GM19099 (cell line): Measurements from ENCODE around the gene FAM120A.

ENCODE experiments used
- POLR2A ChIP-seq: IDR thresholded peaks from 3 replicates; pipeline ENCODE4 v1.6.1; 2011; ENCODE audit warnings: low read depth; ENCODE audit not compliant: insufficient read length; ENCODE audit errors: extremely low read depth

FAM120A gene

GRCh38 chr9:93480262-93480661, 28.8 kb downstream of the FAM120A start:
- TF ChIP-seq POLR2A = no peak

GRCh38 chr9:93480728-93481324, 29.3 kb downstream of the FAM120A start:
- TF ChIP-seq POLR2A = no peak

GRCh38 chr9:93483497-93483896, 32.0 kb downstream of the FAM120A start:
- TF ChIP-seq POLR2A = no peak

DNA sequence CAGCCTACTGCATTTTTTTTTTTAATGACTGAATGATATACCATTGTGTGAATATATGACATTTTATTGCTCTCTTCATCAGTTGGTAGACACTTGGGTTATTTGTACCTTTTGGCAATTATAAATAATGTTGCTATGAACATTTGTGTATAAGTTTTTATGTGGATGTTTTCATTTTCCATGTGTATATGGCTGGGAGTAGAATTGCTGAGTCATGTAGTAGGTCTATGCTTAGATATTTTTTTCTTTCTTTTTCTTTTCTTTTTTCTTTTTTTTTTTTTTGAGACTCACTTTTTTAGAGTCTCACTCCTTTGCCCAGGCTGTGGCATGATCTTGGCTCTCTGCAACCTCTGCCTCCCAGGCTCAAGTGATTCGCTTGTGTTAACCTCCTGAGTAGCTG, 34.8 kb downstream of the FAM120A start:
- no peak for TF ChIP-seq POLR2A

GRCh38 chr9:93488244-93488643, 36.8 kb downstream of the FAM120A start:
- TF ChIP-seq POLR2A = no peak

- no peak for TF ChIP-seq POLR2A
Measured at GRCh38 chr9:93491593-93492232, 40.2 kb downstream of the FAM120A start.

DNA sequence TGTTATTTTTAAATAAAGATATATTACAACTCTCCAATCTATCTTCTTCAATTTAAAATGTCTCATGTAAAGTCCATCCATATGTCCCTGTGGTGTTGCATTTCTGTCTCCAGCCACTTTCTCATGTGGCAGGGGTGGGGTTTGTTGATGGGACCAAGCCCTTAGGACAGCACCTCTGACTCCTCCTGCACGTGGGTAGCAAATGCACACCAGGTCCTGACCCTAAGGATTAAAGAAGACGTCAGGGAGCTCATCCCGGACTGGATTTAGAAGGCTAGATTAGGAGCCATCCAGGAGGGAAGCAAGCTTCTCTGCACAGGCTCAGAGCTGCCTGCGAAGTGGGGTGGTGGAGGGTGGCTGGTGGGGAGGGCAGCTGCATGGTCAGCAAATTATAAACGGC, 40.8 kb downstream of the FAM120A start:
- no peak for TF ChIP-seq POLR2A

DNA sequence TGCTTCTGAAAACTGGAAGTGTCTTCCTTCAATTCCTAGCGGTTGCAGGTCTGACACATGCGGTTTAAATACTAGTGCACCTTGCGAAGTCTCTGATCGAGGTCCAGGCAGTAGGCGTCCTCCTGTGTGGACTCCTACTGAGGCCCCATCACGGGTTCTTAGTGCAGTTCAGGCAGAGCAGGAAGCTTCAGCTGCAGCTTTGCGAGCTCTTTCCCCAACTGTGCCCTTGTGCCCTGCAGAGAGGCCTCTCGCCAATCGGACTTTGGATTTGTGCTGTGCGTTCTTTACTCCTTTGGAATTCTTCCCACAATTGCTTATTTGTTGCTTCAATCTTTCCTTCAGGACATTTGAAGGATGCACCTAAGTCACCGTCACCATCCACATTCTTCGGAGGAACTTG, 42.5 kb downstream of the FAM120A start:
- TF ChIP-seq POLR2A = no peak

GRCh38 chr9:93496285-93496684, 44.8 kb downstream of the FAM120A start:
- no peak for TF ChIP-seq POLR2A

DNA sequence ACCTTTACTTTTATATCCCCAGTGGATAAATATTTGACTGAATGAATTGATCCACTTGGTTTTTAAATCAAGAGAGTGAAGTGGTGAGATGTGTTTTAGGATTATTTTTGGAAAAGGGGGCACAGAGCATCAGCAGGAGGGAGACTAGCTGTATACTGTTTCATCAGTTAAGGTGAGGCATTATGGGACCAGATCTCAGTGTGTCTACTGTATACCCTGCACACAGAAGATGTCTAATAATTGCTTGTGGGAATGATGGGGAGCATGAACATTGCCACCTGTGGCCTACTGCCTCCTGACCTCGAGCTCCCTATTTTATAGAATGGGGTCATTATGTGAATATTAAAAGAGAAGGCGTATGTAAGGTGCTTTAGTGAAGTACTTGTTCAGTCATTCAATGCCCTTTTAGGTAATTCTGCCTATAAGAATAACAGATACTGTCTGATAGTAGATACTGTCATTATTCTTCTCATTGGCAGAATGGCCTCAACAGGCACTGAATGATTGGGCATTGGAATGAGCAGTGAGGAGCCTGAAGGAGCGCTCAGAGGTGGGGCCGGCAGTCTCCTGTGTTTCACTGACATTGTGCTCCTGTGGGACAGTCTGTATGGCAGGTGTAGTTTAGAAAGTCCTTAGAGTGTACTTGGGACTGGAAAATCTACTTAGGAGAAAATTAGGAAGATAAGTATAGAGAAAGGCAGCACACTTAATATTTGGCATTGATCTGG, 49.2 kb downstream of the FAM120A start:
- no peak for TF ChIP-seq POLR2A

GRCh38 chr9:93501406-93501805, 49.9 kb downstream of the FAM120A start:
- TF ChIP-seq POLR2A = no peak

GRCh38 chr9:93503381-93503780, 51.9 kb downstream of the FAM120A start:
- TF ChIP-seq POLR2A = no peak

- no peak for TF ChIP-seq POLR2A
Measured at GRCh38 chr9:93505541-93506132, 54.2 kb downstream of the FAM120A start.

DNA sequence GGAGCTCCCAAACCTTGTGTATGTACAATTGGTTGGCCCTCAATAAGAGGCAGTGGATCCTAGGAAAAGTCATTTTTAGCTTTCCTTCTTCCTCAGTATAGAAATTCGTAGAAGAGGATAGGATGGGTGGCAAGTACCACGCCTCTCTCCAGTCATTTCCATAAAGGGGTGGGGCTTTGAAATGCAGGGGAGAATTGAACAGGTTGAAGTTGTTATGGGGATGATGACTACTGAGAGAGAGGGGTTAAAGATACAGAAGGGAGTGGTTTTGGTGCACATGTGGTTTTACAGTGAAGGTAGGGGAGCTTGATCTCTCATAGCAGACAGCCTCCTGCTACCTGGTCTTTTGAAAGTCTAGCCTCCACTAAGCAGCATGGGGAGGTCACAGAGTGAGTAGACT, 56.3 kb downstream of the FAM120A start:
- TF ChIP-seq POLR2A = no peak

- no peak for TF ChIP-seq POLR2A
Measured at GRCh38 chr9:93508207-93508606, 56.7 kb downstream of the FAM120A start.

GRCh38 chr9:93509084-93509483, 57.6 kb downstream of the FAM120A start:
- TF ChIP-seq POLR2A = no peak
